ENCODE results near the gene KRTAP4-1. TPM values are rescaled to one million over a fixed set of nuclear protein-coding genes. Genes with fewer than 3 reads are reported as not detected.
"Not testable (repeated sequence)": the region's sequence is repeated elsewhere in the genome, so short reads cannot be mapped to it uniquely, and the experiment has no call there.

The KRTAP4-1 gene
- polyA plus RNA-seq, 1 of the 3 experiments (the other 2 are of a cell fraction), result not detected

GRCh38 chr17:41190328-41190727, 5.6 kb upstream of the KRTAP4-1 start (continued):
- TF ChIP-seq IRF3 (IDR thresholded peaks at IDR 0.05; ENCODE audit: low read depth, low read length), result no peak
- TF ChIP-seq MAX (IDR thresholded peaks at IDR 0.05; ENCODE audit: low read depth), result no peak
- no peak for TF ChIP-seq EZH2phosphoT487 (IDR thresholded peaks at IDR 0.05; ENCODE audit: borderline replicate concordance, low read depth)

DNA sequence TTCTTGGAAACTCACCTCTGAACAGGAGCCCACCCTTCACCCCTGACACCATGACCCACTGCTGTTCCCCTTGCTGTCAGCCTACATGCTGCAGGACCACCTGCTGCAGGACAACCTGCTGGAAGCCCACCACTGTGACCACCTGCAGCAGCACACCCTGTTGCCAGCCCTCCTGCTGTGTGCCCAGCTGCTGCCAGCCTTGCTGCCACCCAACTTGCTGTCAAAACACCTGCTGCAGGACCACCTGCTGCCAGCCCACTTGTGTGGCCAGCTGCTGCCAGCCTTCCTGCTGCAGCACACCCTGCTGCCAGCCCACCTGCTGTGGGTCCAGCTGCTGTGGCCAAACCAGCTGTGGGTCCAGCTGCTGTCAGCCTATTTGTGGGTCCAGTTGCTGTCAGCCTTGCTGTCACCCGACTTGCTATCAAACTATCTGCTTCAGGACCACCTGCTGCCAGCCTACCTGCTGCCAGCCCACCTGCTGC, 5.2 kb upstream of the KRTAP4-1 start, which contains the start of gene KRTAP9-1:
TSS of gene KRTAP9-1 (plus strand) at position 51 of the 482 bp plus-strand sequence. CDS start at position 51, 0 bp downstream.
- H3K36me3 ChIP-seq (replicated peaks in 1 of 2; ENCODE audit: control insufficient read depth in 1 of 2, insufficient read depth in 2 of 2, low read length in 1 of 2); POLR2A ChIA-PET; H3K9me2 ChIP-seq; H3K79me2 ChIP-seq (ENCODE audit: insufficient read depth); H3K4me3 ChIP-seq (ENCODE audit: low read depth in 2 of 2, low read length in 1 of 2); H4K20me1 ChIP-seq (ENCODE audit: insufficient read depth); H3K9ac ChIP-seq; H3K9me3 ChIP-seq; CTCF ChIA-PET; DNase-seq; H3K4me2 ChIP-seq; H3K4me1 ChIP-seq (ENCODE audit: control insufficient read depth in 1 of 2, insufficient read depth in 2 of 2, low read depth in 1 of 2, low read length in 1 of 2); H2AFZ ChIP-seq (ENCODE audit: low read depth); H3F3A ChIP-seq (replicated peaks; ENCODE audit: insufficient read depth); H3K27ac ChIP-seq (ENCODE audit: low read depth in 2 of 2, low read length in 1 of 2): not testable (repeated sequence)
- H3K27me3 ChIP-seq (ENCODE audit: insufficient read depth), result peaks cover 12% of the 10 kb centered on the region; the same call in 1 of the 2 replicates
- no CpG with 5 or more reads among the region's 1 CpG for WGBS (ENCODE audit: low lambda C conversion rate)

- Histone ChIP-seq H3K9me3 (no peaks in the 10 kb centered on the region), H4K20me1 (ENCODE audit: insufficient read depth) (no peaks in the 10 kb centered on the region), H3K9me2 (no peaks in the 10 kb centered on the region), H3F3A (replicated peaks; ENCODE audit: insufficient read depth) (no peaks in the 10 kb centered on the region), H3K27ac (ENCODE audit: low read depth in 2 of 2, low read length in 1 of 2) (no peak overlapping the region), H3K36me3 (replicated peaks in 1 of 2; ENCODE audit: control insufficient read depth in 1 of 2, insufficient read depth in 2 of 2, low read length in 1 of 2) (no peaks in the 10 kb centered on the region), H3K79me2 (ENCODE audit: insufficient read depth) (no peaks in the 10 kb centered on the region), H3K4me3 (ENCODE audit: low read depth in 2 of 2, low read length in 1 of 2) (no peak overlapping the region), H3K4me1 (ENCODE audit: control insufficient read depth in 1 of 2, insufficient read depth in 2 of 2, low read depth in 1 of 2, low read length in 1 of 2) (no peaks in the 10 kb centered on the region), H2AFZ (ENCODE audit: low read depth) (no peak overlapping the region), H3K9ac (no peak overlapping the region), H3K4me2 (no peak overlapping the region), H3K27me3 (ENCODE audit: insufficient read depth) (peaks cover 12% of the 10 kb centered on the region; the same call in 1 of the 2 replicates)
- DNase-seq, result no peak
- 0% methylated on average over 2 of the region's 2 CpGs for WGBS (ENCODE audit: low lambda C conversion rate)
- CTCF ChIA-PET, result interaction anchor here (1.0 to 1.3 kb wide), 2 partner anchors 135 to 362 kb away, joined by 3 to 7 read pairs; no protein-coding TSS in a partner anchor
- POLR2A ChIA-PET, result no interaction called here
- TF ChIP-seq TCF12 (IDR thresholded peaks at IDR 0.05), result no peak
- TF ChIP-seq SIN3A (IDR thresholded peaks at IDR 0.05; ENCODE audit: borderline replicate concordance, low read depth, low read length), result no peak
- TF ChIP-seq GABPA (IDR thresholded peaks at IDR 0.05; ENCODE audit: low read depth), result no peak
- no peak for TF ChIP-seq MXI1 (IDR thresholded peaks at IDR 0.05; ENCODE audit: low read depth, low read length)
- TF ChIP-seq, protein P1, sequence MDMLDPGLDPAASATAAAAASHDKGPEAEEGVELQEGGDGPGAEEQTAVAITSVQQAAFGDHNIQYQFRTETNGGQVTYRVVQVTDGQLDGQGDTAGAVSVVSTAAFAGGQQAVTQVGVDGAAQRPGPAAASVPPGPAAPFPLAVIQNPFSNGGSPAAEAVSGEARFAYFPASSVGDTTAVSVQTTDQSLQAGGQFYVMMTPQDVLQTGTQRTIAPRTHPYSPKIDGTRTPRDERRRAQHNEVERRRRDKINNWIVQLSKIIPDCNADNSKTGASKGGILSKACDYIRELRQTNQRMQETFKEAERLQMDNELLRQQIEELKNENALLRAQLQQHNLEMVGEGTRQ (IDR thresholded peaks at IDR 0.05; ENCODE audit: borderline replicate concordance, low read depth, low read length), result no peak
- TF ChIP-seq CHD2 (IDR thresholded peaks at IDR 0.05; ENCODE audit: low read length, partially characterized antibody), result no peak
- TF ChIP-seq CTCF (IDR thresholded peaks at IDR 0.05), result no peak
- TF ChIP-seq RXRA (IDR thresholded peaks at IDR 0.05; ENCODE audit: borderline replicate concordance, low read depth), result no peak
- TF ChIP-seq NRF1 (IDR thresholded peaks at IDR 0.05; ENCODE audit: low read depth, low read length), result no peak
- TF ChIP-seq IRF3 (IDR thresholded peaks at IDR 0.05; ENCODE audit: low read depth, low read length), result no peak
- TF ChIP-seq SMC3 (IDR thresholded peaks at IDR 0.05; ENCODE audit: low read depth, low read length), result no peak
- no peak for TF ChIP-seq ZBTB33 (IDR thresholded peaks at IDR 0.05; ENCODE audit: borderline replicate concordance, low read depth)
- TF ChIP-seq, protein P2, sequence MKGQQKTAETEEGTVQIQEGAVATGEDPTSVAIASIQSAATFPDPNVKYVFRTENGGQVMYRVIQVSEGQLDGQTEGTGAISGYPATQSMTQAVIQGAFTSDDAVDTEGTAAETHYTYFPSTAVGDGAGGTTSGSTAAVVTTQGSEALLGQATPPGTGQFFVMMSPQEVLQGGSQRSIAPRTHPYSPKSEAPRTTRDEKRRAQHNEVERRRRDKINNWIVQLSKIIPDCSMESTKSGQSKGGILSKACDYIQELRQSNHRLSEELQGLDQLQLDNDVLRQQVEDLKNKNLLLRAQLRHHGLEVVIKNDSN (IDR thresholded peaks at IDR 0.05; ENCODE audit: borderline replicate concordance, low read depth), result no peak
- no peak for TF ChIP-seq FOXJ3 (CRISPR knock-in tag; IDR thresholded peaks at IDR 0.05)
- no peak for TF ChIP-seq YY1 (IDR thresholded peaks at IDR 0.05; ENCODE audit: low read depth)
Observed at GRCh38 chr17:41186872-41187271, 2.2 kb upstream of the KRTAP4-1 start.

All from SK-N-SH (cell line).